Measurements from ENCODE around the gene GK2. TPM values are rescaled to one million over a fixed set of nuclear protein-coding genes. Genes with fewer than 3 reads are reported as not detected.

GK2 gene
- polyA plus RNA-seq, 1 donor (not counting 4 experiments of a cell fraction or from before 2014, with no cell fraction given): not detected

- FAIRE-seq (no peak), DNase-seq (ENCODE audit: low read depth, low spot score) (no peak)
- Histone ChIP-seq H3K36me3 (ENCODE audit: control insufficient read depth in 2 of 2, extremely low read depth in 1 of 2, insufficient read depth in 2 of 2, low read length in 2 of 2) (no peaks in the 10 kb centered on the region), H3K9ac (ENCODE audit: control insufficient read depth, extremely low read depth, insufficient read depth, low read length) (no peak overlapping the region), H3K4me2 (ENCODE audit: control insufficient read depth, extremely low read depth, insufficient read depth, low read depth, low read length) (no peak overlapping the region), H3K79me2 (ENCODE audit: control insufficient read depth, insufficient read depth, low read length) (no peaks in the 10 kb centered on the region), H3K27ac (ENCODE audit: control insufficient read depth, insufficient read depth, low read length) (no peak overlapping the region), H3K9me3 (ENCODE audit: control insufficient read depth, low read depth, low read length) (no peaks in the 10 kb centered on the region), H3K9me1 (ENCODE audit: control insufficient read depth, extremely low read depth, insufficient read depth, low read length) (no peaks in the 10 kb centered on the region), H2AFZ (ENCODE audit: control insufficient read depth, low read length) (no peak overlapping the region), H3K27me3 (ENCODE audit: control insufficient read depth, extremely low read depth, insufficient read depth, low read length) (no peaks in the 10 kb centered on the region), H3K4me1 (ENCODE audit: control insufficient read depth, extremely low read depth, insufficient read depth, low read length) (no peaks in the 10 kb centered on the region), H3K4me3 (ENCODE audit: control insufficient read depth in 2 of 3, extremely low read depth in 1 of 3, insufficient read depth in 2 of 3, low read depth in 1 of 3, low read length in 3 of 3) (no peak overlapping the region), H4K20me1 (ENCODE audit: control insufficient read depth, extremely low read depth, insufficient read depth, low read length) (no peaks in the 10 kb centered on the region)
- dilution Hi-C loops (cut with MboI; ENCODE audit: extremely low pct_ligation_motif_present, low sequenced_read_pairs): no loop called here
- no peak for TF ChIP-seq CTCF (optimal IDR thresholded peaks at IDR 0.05 in 1 of 3, IDR thresholded peaks at IDR 0.05 in 1 of 3, conservative IDR thresholded peaks at IDR 0.05 in 1 of 3; ENCODE audit: extremely low read depth in 1 of 3, insufficient read depth in 2 of 3, low read length in 3 of 3)
- no peak for TF ChIP-seq EZH2 (IDR thresholded peaks at IDR 0.05; ENCODE audit: low read length)
Measured at GRCh38 chr4:79362626-79363025, 45.4 kb downstream of the GK2 start.

DNA sequence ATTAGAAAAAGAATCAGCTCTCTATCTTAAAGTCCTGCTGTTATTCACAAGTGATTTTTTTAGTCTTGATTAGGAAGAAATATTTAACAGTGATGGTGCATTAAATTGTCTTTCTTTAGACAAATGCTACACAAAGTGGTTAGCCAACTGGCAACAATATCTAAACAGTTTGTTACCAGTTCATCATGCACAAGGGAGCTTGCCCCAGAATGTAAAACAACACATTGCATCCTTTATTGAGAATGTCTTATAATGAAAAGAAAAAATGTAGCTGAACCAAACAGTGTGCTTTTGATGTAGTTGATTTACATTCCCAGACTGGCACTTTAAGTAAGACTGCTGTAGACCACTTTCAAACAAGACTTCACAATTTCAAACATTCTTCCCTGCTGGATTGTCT is 48.0 kb downstream of the GK2 start:
- no peak for FAIRE-seq

More for the DNA sequence above, 48.0 kb downstream of the GK2 start:
- Histone ChIP-seq H3K27ac (ENCODE audit: control insufficient read depth, insufficient read depth, low read length) (no peak overlapping the region), H3K79me2 (ENCODE audit: control insufficient read depth, insufficient read depth, low read length) (no peaks in the 10 kb centered on the region), H3K9me1 (ENCODE audit: control insufficient read depth, extremely low read depth, insufficient read depth, low read length) (no peaks in the 10 kb centered on the region), H3K9ac (ENCODE audit: control insufficient read depth, extremely low read depth, insufficient read depth, low read length) (no peak overlapping the region), H3K36me3 (ENCODE audit: control insufficient read depth in 2 of 2, extremely low read depth in 1 of 2, insufficient read depth in 2 of 2, low read length in 2 of 2) (no peaks in the 10 kb centered on the region), H3K4me3 (ENCODE audit: control insufficient read depth in 2 of 3, extremely low read depth in 1 of 3, insufficient read depth in 2 of 3, low read depth in 1 of 3, low read length in 3 of 3) (no peak overlapping the region), H2AFZ (ENCODE audit: control insufficient read depth, low read length) (no peak overlapping the region), H3K9me3 (ENCODE audit: control insufficient read depth, low read depth, low read length) (no peaks in the 10 kb centered on the region), H3K4me1 (ENCODE audit: control insufficient read depth, extremely low read depth, insufficient read depth, low read length) (no peaks in the 10 kb centered on the region), H4K20me1 (ENCODE audit: control insufficient read depth, extremely low read depth, insufficient read depth, low read length) (no peaks in the 10 kb centered on the region), H3K27me3 (ENCODE audit: control insufficient read depth, extremely low read depth, insufficient read depth, low read length) (no peaks in the 10 kb centered on the region), H3K4me2 (ENCODE audit: control insufficient read depth, extremely low read depth, insufficient read depth, low read depth, low read length) (no peak overlapping the region)
- dilution Hi-C loops (cut with MboI; ENCODE audit: extremely low pct_ligation_motif_present, low sequenced_read_pairs): no loop called here
- DNase-seq (ENCODE audit: low read depth, low spot score): no peak
- no peak for TF ChIP-seq CTCF (optimal IDR thresholded peaks at IDR 0.05 in 1 of 3, IDR thresholded peaks at IDR 0.05 in 1 of 3, conservative IDR thresholded peaks at IDR 0.05 in 1 of 3; ENCODE audit: extremely low read depth in 1 of 3, insufficient read depth in 2 of 3, low read length in 3 of 3)
- no peak for TF ChIP-seq EZH2 (IDR thresholded peaks at IDR 0.05; ENCODE audit: low read length)
